ENCODE results near the gene NT5E.
"Not testable (repeated sequence)": the region's sequence is repeated elsewhere in the genome, so short reads cannot be mapped to it uniquely, and the experiment has no call there.

NT5E gene

DNA sequence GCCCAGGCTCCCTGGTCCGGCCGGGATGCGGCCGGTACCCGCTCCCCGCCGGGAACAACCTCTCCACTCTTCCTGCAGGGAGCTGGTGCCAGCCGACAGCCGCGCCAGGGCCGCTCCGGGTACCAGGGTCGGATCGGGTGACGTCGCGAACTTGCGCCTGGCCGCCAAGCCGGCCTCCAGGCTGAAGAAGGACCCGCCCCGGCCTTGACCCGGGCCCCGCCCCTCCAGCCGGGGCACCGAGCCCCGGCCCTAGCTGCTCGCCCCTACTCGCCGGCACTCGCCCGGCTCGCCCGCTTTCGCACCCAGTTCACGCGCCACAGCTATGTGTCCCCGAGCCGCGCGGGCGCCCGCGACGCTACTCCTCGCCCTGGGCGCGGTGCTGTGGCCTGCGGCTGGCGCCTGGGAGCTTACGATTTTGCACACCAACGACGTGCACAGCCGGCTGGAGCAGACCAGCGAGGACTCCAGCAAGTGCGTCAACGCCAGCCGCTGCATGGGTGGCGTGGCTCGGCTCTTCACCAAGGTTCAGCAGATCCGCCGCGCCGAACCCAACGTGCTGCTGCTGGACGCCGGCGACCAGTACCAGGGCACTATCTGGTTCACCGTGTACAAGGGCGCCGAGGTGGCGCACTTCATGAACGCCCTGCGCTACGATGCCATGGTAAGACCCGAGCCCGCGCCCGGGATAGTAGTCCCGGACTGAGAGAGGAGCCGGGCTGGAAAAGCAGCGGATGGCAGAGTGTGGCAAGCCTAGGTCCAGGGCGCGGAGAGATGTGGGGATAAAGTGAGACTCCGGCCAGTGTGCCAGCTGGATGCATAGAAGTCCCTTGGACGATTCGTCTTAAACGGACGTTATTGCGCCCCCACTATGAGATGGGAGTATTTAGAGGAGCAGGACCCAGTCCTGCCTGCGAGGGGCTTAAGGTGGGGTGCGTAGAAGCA, at the start of gene NT5E:
Gene NT5E (plus strand): TSS at position 266 of the 942 bp plus-strand sequence. CDS start 57 bp downstream, at position 323.
- DNase-seq (ENCODE audit: low read depth), result no peak
- TF ChIP-seq, protein P1, sequence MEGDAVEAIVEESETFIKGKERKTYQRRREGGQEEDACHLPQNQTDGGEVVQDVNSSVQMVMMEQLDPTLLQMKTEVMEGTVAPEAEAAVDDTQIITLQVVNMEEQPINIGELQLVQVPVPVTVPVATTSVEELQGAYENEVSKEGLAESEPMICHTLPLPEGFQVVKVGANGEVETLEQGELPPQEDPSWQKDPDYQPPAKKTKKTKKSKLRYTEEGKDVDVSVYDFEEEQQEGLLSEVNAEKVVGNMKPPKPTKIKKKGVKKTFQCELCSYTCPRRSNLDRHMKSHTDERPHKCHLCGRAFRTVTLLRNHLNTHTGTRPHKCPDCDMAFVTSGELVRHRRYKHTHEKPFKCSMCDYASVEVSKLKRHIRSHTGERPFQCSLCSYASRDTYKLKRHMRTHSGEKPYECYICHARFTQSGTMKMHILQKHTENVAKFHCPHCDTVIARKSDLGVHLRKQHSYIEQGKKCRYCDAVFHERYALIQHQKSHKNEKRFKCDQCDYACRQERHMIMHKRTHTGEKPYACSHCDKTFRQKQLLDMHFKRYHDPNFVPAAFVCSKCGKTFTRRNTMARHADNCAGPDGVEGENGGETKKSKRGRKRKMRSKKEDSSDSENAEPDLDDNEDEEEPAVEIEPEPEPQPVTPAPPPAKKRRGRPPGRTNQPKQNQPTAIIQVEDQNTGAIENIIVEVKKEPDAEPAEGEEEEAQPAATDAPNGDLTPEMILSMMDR (conservative IDR thresholded peaks at IDR 0.05; ENCODE audit: low read depth, low read length), result peak; percentile 19
- peak within 1 kb of the TSS; percentile 87 for H3K4me3 ChIP-seq (ENCODE audit: low read length)

DNA sequence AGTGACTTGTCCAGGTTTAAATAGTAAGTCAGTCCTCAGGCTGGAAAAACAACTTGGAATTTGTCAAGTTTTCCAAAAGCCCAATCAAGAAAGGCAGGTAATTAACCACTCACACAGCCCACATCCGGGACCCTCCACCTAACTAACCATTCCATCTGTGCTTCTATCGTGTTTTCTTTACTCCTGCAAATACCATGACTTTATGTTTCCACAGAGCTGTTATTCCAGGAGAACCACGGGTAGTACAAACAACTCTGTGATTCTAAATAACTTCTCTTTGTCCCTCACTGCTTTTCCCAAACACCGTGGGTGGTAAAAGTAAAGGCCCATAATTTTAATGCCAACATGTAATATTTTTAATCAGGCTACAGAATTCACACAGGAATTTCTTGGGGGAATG, 49.6 kb upstream of the NT5E start:
- TF ChIP-seq, protein P1 (conservative IDR thresholded peaks at IDR 0.05; ENCODE audit: low read depth, low read length), result no peak
- no peak for DNase-seq (ENCODE audit: low read depth)
- H3K4me3 ChIP-seq (ENCODE audit: low read length), result no peak overlapping the region

DNA sequence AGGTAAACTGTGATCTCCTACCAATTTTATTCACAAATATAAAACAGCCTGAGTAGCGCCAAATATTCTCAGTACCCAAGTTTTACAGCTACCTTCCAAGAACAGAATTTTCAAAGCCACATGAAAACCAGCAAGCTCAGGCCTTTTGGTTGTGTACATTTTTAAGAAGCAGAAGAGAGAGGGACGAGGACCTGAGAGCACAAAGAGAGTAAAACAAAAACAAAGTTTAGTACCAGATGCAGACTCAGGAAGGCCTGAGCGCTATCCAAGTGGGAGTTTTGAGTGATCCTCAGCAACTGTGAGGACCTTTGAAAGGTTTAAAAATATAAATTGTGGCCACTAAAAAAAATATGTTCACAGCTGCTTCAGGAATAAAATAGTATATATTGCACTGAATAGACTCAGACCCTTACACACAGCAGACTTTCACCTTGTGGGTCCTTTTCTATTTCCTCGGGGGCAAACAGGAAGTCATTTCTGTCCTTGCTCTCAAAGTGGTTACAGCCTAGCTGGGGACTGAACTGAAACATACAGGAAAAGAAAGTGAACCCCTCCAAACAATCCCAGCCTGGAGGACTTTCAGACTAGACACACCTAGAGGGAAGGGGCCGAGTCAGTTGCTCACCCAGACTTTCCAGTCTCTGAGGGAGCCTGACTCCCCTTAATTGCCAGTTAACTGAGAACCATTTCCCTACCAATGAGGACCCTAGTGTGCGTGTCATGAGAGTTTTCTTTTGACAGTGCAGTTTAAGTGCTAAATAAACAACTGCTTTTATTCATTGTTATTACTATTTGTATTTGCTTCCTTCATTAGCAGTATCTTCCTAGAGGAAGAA, 48.5 kb upstream of the NT5E start:
- TF ChIP-seq, protein P1 (conservative IDR thresholded peaks at IDR 0.05; ENCODE audit: low read depth, low read length), result no peak
- no peak overlapping the region for H3K4me3 ChIP-seq (ENCODE audit: low read length)
- no peak for DNase-seq (ENCODE audit: low read depth)

DNA sequence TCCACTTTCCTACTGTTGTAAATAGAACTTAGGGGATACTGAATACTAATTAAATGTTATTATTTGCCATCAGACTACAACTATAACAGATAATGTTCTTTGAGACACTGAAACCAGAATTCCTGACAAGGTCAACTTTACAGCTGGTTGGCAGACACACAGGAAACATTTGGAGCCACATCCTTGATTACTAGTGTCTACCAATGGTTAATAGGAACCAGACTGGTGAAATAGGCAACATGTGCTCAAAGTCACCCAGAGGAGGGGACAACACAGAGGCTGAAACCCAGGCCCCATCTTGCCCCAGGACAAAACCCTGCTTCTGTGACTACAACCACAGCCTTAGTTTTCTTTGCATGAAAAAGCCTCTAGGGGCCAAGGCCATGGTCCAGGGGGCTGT, 47.8 kb upstream of the NT5E start:
- TF ChIP-seq, protein P1 (conservative IDR thresholded peaks at IDR 0.05; ENCODE audit: low read depth, low read length), result no peak
- H3K4me3 ChIP-seq (ENCODE audit: low read length), result no peak overlapping the region
- DNase-seq (ENCODE audit: low read depth), result no peak

DNA sequence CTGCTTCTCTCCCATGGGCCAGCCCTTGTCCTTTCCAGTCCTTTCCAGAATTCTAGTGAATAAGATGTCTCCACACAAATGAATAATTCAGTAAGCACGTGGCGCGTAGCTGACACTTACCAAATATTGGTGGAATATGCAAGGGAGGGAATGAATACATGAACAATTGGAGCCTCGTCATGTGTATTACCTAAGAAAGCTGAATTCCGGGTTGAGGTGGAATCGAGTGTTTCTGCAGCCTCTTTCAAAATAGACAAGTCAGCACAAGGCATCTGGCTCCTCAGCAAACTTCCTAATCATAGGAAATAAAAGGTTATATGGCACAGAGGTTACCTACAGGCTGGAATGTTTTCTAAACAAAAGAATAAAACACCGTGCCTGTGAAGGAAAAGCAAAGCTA, 47.0 kb upstream of the NT5E start:
- TF ChIP-seq, protein P1 (conservative IDR thresholded peaks at IDR 0.05; ENCODE audit: low read depth, low read length), result no peak
- no peak overlapping the region for H3K4me3 ChIP-seq (ENCODE audit: low read length)
- no peak for DNase-seq (ENCODE audit: low read depth)

DNA sequence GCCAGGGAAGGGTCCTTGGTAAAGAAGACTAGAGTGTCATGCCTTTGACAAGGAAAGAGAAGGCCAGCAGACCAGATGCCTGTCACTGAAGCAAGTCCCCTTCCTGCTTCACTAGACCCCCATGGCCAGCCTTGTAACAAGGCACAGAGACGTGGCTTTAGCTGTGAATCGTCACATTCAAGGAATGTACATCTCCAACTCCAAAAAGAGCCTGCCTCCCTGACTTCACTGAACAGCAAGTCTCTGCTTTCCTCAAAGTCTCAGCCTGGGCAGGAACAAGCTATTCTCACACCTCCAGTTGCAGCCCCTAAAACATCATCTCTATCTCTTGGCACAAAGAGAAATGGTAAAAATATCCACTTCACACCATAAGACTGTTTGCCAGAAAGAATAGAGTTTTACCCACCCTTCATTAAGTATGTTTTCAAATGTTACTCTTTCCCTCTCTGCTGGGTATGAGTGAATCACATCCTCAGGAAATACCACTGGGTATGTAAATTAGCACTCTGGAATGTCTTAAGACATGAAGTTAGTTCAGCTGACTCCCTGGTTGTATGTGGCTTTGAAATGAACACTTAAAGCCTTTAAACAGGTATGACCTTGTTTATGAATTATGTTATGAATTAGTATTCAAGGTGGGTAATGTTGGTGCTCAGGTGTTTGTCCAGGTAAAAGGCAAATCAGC, 46.4 kb upstream of the NT5E start:
- H3K4me3 ChIP-seq (ENCODE audit: low read length), result no peak overlapping the region
- TF ChIP-seq, protein P1 (conservative IDR thresholded peaks at IDR 0.05; ENCODE audit: low read depth, low read length), result no peak
- peak; percentile 76 for DNase-seq (ENCODE audit: low read depth)

DNA sequence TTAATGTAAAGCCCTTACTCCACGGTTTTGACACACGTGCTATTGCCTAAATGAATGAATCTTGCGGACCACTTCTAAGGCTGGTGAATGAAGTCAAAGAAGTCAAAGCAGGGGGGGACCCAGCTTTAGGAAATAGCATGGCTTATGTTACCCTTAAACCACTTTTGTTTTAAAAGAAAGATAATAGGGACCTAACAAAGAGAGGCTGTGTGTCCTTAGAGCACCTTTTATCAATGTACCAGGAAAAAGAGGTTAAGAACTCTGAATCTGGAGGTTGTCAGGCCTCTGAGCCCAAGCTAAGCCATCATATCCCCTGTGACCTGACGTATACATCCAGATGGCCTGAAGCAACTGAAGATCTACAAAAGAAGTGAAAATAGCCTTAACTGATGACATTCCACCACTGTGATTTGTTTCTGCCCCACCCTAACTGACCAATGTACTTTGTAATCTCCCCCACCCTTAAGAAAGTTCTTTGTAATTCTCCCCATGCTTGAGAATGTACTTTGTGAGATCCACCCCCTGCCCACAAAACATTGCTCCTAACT, 45.8 kb upstream of the NT5E start:
- not testable (repeated sequence) for DNase-seq (ENCODE audit: low read depth); H3K4me3 ChIP-seq (ENCODE audit: low read length)
